ENCODE data around the gene CSF2.

CSF2 gene

GRCh38 chr5:132055808-132056609 lies 17.6 kb upstream of the CSF2 start:
- no peak for FAIRE-seq

- FAIRE-seq, result no peak
Measured at GRCh38 chr5:132056610-132057497, 16.7 kb upstream of the CSF2 start.

- FAIRE-seq, result no peak
Measured at GRCh38 chr5:132057498-132058255, 15.9 kb upstream of the CSF2 start.

- FAIRE-seq, result no peak
Measured at GRCh38 chr5:132058646-132059042, 14.9 kb upstream of the CSF2 start.

GRCh38 chr5:132059043-132059695 lies 14.4 kb upstream of the CSF2 start:
- FAIRE-seq, result no peak

- FAIRE-seq, result no peak
Measured at GRCh38 chr5:132059696-132060500, 13.7 kb upstream of the CSF2 start.

- FAIRE-seq, result no peak
Measured at GRCh38 chr5:132060501-132061161, 13.0 kb upstream of the CSF2 start, which contains the start of gene IL3. TSS of gene IL3 (plus strand) at chr5:132060655. CDS start at chr5:132060707, 52 bp downstream.

- FAIRE-seq, result no peak
Measured at GRCh38 chr5:132063090-132063911, 10.3 kb upstream of the CSF2 start.

- no peak for FAIRE-seq
Measured at GRCh38 chr5:132064140-132064539, 9.4 kb upstream of the CSF2 start.

- FAIRE-seq, result no peak
Measured at GRCh38 chr5:132064738-132065331, 8.8 kb upstream of the CSF2 start.

GRCh38 chr5:132065351-132065937 lies 8.1 kb upstream of the CSF2 start:
- FAIRE-seq, result no peak

GRCh38 chr5:132065951-132066701 lies 7.5 kb upstream of the CSF2 start:
- no peak for FAIRE-seq

GRCh38 chr5:132066871-132067270 lies 6.7 kb upstream of the CSF2 start:
- no peak for FAIRE-seq

- FAIRE-seq, result no peak
Measured at GRCh38 chr5:132067451-132067850, 6.1 kb upstream of the CSF2 start.

GRCh38 chr5:132067941-132068808 lies 5.4 kb upstream of the CSF2 start:
- no peak for FAIRE-seq

GRCh38 chr5:132069561-132069960 lies 4.0 kb upstream of the CSF2 start:
- no peak for FAIRE-seq

GRCh38 chr5:132069994-132070393 lies 3.6 kb upstream of the CSF2 start:
- FAIRE-seq, result no peak

Measured in islet of Langerhans (tissue), 1 donor.